Occipital lobe (tissue), 2 donors: ENCODE data around the gene MYT1. TPM values are rescaled to one million over a fixed set of nuclear protein-coding genes. Genes with fewer than 3 reads are reported as not detected.
A peak's percentile ranks its signal among the peaks of the same experiment; 100 is the strongest.
"Not testable (repeated sequence)": the region's sequence is repeated elsewhere in the genome, so short reads cannot be mapped to it uniquely, and the experiment has no call there.

Experiments used
- DNase-seq: peaks from one replicate; lab custom pipeline; 2025; lab: John Stamatoyannopoulos, UW
- total RNA-seq: library from RNA; depleted of rRNA; stranded (reverse); fragments of >200 nt; gene quantifications from one replicate; pipeline ENCODE4 v1.2.3, GENCODE V29; 2014

MYT1 gene
- total RNA-seq, 1 donor from 2014 or later, result 5.9 TPM

DNA sequence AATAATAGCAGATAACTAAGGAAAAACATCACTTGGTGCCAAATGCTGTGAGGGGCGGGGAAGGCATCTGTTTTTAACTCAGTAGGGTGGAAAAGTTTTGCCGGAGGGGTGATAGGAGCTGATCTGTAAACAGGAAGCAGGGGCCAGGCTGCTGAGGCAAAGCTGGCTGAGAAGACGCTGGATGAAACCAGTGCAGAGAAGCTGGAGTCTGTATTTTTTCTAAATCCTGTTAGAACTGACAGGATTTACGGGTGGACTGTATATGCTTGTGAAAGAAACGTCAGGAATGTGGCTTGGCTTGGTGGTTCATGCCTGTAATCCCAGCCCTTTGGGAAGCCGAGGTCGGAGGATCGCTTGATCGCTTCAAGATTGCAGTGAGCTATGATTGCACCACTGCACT lies 96.9 kb downstream of the MYT1 start:
- DNase-seq, result no peak

DNA sequence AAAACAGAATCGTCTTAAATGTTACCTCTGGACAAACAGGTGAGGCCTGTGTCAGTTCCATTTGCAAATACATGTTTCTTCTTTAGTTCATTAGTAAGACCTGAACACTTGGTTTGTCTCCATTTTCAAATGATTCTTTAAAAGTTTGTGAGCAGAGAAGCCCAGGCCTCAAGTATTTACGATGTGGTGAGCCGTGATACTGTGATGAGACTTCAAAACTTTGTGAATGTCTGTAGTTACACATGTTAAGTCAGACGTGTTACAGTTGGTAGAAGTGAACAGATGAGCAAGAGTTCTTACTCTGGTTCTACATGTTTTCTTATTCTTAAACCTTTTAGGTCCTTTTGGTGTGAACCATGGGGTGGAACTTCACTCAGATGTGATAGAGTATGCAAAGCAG lies 99.8 kb downstream of the MYT1 start:
- no peak for DNase-seq

DNA sequence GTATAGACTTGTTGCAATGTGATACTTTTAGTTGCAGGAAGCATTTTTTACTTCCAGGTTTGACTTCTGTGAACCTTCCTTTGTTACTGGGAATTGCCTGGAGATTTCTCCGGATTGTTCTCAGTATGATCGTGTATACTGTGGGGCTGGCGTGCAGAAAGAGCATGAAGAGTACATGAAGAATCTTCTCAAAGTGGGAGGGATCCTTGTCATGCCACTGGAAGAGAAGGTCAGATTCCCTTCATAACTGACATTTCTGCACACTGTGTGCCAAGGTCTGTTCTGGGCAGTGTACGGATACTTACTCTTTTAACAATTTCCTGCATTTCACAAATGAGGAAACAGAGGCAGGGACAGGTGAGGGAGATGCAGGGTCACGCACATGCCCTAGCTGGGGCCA lies 100.9 kb downstream of the MYT1 start:
- no peak for DNase-seq

DNA sequence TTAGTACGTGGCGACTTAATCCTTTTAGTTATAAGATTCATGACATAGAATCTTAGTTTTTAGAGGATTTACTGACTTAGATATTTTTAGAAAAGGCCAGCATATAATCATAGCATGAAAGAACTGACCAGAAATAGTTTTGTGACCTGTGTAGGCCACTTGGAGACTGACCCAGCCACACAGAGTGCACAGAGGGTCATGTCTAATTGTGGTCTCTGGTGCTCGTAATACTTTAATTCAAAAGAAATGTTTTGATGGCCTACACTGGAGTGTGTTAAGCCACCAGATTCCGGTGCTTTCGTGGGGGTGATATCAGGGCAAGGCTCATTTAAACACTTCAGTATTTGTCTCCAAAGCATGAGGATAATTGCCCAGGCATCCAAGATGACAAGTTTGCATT lies 102.7 kb downstream of the MYT1 start:
- DNase-seq, result no peak

DNA sequence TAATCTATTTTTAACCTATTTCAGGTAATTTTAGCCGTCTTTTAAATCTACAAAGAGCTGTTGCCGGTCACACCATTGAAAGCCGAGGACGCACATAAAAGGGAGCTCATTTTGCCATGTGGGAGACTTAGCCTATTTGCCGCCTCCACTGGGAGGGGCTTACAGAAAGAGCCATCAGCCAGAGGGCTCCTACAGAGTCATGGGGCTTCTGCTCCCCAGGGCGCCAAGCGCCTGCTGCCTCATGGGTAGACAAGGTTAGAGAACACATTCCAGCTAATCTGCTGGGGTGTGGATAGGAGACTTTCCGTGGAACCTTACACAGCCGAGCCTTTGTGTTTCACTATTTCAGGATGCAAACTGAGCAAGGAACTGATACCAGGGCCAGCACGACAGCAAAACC lies 103.9 kb downstream of the MYT1 start:
- DNase-seq, result no peak

DNA sequence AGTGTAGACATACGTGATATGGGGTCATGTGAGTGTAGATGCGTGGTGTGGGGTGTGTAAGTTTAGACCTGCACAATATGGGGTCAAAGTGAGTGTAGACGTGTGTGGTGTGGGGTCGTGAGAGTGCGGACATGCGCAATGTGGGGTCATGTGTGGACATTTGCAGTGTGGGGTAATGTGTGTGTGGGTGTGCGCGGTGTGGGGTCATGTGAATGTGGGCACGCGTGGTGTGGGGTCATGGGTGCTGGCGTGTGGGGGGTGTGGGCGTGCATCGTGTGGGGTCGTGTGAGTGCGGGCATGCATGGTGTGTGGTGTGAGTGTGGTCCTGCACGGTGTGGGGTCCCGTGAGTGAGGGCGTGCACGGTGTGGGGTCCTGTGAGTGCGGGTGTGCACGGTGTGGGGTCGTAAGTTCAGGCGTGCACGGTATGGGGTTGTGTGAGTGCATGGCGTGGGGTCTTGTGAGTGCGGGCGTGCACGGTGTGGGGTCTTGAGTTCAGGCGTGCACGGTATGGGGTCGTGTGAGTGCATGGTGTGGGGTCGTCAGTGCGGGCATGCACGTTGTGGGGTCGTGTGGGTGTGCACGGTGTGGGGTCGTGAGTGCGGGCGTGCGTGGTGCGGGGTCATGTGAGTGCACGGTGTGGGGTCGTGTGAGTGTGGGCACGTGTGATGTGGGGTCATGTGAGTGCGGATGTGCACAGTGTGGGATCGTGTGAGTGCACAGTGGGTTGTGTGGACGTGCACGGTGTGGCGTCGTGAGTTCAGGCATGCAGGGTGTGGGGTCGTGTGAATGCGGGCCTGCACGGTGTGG lies 105.6 kb downstream of the MYT1 start:
- DNase-seq, result no peak

DNA sequence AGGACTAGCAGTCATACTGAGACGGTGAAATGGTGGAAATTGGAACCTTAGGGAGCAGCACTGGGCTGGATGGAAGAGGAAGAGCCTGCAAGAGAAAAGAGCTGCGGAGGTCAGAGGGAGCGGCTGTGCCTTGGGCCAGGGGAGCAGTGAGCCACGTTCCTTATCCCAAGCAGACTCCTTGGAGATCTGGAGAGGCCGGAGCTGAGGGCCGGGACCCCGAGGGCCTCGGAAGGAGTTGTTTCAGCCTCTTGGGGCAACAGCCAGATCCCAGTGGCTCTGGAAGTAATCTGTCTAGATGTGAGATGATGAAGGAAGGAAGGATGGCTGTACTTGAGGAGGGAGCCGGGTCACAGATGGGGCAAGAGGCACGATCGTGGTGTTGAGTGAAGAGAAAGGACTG lies 107.4 kb downstream of the MYT1 start:
- no peak for DNase-seq

DNA sequence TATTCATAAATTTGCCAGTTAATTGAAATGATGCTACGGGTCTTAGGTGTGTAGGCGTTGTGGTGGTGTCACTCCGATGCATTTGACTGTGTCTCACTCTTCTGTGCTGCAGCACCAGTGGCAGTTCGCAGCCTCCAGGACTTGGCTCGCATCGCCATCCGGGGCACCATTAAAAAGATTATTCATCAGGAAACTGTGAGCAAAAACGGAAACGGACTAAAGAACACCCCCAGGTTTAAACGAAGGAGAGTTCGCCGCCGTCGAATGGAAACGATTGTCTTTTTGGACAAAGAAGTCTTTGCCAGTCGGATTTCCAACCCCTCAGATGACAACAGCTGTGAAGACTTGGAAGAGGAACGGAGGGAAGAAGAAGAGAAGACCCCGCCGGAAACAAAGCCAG lies 108.9 kb downstream of the MYT1 start:
- no peak for DNase-seq

DNA sequence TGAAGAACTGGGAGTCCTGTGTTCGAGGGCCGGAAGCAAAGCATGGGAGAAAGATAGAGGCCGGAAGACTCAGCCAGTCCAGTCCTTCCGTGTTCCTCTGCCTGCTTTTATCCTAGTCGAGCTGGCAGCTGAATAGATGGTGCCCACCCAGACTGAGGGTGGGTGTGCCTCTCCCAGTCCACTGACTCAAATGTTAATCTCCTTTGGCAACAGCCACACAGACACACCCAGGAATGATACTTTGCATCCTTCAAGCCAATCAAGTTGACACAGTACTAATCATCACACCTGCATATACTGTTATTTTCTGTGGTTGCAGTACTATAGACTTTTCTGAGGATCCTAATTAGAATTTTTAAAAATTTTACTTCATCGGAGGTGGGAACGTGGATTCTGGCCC lies 112.6 kb downstream of the MYT1 start:
- DNase-seq, result no peak

DNA sequence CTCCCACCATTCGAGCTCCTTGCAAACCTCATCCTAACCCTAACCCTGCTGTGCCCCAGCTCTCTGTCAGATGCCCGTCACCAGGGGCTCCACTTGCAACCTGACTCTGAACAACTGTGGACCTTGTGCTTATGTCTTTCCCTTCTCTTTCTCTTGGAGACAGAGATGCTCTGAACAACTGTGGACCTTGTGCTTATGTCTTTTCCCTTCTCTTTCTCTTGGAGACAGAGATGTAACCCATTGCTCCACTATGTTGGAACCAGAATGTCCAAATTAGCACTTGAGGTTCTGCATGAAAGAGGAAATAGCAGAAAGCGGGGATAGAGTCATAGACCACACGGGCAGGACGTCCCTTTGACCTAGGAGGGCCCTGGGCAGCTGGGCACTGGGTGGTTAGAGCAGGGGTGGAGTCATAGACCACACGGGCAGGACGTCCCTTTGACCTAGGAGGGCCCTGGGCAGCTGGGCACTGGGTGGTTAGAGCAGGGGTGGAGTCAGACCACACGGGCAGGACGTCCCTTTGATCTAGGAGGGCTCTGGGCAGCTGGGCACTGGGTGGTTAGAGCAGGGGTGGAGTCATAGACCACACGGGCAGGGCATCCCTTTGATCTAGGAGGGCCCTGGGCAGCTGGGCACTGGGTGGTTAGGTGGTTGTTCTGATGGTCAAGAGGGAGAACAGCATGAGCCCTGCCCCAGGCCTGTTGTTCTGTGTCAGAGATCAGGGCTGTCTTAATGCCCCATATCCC lies 113.5 kb downstream of the MYT1 start:
- no peak for DNase-seq

DNA sequence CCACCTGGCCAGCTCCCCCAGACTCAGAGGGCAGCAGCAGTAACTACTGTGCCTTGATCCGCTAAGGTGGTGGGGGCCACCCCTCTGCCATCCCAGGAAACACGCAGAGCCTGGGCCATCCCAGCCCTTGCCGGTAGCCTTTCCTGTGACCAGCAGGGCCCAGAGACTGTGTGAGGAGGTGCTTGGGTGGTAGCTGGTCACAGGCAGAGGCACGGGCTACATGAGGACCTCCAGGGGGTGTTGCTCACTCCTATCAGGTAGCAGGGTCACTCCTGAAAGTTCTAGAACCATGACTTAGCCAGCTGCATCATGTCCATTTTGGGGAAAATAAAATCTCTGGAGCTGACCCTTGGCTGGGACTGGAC lies 114.0 kb downstream of the MYT1 start:
- DNase-seq, result no peak

DNA sequence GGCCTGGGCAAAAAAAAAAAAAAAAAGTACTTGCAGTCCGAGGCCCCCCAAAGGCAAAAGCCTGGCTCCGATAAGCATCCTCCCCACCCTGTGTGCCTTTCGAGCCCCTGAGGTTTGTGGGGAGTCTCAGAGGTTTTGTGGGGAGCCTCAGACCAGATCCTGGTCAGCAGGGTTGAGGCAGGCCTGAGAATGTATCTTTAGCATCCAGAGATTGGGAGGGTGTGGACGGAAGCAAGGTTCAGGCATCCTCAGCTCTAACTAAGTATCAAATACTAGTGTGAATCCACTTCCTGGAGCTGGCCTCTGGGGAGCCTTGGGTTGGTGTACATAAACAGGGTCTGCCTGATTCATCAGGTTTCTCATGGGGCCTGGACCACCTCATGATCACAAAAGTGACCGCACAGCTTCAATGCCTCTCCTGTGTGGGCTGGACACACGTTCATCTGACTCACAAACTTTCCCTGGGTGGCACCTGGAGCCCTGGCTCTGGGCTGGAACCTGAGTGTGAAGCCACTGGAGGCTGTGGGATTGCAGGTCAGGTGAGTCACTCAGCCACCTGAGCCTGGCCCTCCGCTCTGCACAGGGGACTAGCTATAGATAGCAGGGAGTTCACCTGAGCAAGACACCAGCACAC lies 115.7 kb downstream of the MYT1 start:
- DNase-seq, result no peak

DNA sequence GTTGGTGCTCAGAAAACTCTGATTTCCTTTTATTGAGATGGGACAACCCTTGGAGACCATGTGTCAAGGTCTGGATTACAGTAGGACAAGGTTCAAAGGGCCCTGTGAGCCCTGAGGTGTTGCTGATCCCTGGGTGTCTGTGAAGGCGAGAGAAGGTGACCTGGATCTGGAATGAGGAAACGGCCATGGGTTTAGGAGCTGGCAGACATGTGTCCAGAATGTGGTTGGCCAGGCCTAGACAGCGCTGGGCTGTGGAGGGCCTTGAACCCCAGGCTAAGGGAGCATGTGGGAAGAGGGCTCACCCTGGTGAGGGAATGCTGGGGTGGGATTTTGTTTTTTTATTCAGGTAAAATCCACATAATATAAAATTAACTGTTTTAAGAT lies 116.2 kb downstream of the MYT1 start:
- no peak for DNase-seq

DNA sequence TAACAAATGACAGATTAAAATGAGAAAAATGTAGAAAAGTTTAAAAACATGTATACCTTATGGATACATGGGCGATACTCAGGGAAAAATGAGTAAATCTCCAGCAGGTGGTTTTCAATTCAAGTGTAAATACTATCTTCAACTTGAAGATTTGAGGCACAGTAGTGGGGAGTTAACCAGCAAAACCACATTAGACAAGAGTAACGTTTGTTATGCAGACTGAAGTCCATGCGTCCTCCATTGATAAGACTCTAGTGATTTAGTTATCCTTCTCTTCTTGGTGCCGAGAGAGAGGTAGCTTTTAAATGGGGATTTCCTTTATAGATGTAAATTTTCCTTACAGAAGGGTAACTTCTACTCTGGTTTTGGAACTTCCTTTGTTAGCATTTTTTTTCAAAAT lies 119.4 kb downstream of the MYT1 start:
- DNase-seq, result no peak

DNA sequence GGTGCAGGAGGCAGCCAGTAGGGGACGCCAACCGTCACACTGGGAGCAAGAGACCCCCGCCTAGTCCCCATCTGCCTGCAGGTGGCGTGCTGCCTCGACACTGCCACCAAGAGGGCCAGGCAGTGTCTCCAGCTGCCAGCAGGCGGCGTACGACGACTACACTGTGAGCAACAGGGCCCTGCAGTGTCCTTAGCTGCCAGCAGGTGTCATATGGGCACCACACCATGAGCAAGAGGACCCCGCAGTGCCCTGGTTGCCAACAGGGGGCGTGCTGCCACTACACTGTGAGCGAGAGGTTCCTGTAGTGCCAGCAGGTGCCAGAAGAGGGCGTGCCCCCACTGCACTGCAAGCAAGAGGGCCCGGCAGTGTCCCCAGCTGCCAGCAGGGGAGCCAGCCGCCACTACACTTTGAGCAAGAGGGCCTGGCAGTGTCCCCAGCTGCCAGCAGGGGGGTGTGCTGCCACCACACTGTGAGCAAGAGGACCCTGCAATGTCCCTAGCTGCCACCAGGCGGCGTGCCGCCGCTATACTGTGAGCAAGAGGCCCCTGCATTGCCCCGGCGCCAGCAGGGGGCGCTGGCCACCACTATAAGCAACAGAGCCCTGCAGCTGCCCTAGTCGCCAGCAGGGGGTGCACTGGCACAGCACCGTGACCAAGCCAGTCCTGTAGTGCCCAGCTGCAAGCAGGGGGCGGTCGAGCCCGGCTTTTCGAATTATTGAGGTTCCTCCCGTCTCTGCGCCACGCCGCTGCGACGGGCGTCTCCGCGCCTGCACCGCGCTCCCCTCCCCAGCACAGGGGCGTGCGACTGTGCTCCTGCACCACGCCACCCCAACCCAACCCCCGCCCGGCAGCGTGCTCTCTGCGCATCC lies 121.6 kb downstream of the MYT1 start:
- DNase-seq, result peak; percentile 77

DNA sequence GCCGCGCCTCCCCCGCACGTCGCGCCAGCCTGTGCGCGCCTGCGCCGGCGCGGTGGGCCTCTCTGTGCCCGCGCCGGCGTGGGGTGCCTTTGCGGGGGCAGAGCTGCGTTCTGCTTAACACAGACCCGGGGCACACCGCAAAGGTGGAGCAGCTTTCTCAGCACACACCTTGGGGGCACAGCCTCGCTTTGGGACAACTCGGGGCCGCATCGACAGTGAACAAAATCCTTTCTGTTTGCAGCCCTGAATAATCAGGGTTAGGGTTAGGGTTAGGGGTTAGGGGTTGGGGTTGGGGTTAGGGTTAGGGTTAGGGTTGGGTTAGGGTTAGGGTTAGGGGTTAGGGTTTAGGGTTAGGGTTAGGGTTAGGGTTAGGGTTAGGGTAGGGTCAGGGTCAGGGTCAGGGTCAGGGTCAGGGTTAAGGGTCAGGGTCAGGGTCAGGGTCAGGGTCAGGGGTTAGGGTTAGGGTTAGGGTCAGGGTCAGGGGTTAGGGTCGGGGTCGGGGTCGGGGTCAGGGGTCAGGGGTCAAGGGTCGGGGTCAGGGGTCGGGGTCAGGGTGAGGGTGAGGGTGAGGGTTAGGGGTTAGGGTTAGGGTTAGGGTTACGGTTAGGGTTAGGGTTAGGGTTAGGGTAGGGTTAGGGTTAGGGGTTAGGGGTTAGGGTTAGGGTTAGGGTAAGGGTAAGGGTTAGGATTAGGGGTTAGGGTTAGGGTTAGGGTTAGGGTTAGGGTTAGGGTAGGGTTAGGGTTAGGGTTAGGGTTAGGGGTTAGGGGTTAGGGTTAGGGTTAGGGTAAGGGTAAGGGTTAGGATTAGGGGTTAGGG lies 122.4 kb downstream of the MYT1 start:
- DNase-seq, result not testable (repeated sequence)

DNA sequence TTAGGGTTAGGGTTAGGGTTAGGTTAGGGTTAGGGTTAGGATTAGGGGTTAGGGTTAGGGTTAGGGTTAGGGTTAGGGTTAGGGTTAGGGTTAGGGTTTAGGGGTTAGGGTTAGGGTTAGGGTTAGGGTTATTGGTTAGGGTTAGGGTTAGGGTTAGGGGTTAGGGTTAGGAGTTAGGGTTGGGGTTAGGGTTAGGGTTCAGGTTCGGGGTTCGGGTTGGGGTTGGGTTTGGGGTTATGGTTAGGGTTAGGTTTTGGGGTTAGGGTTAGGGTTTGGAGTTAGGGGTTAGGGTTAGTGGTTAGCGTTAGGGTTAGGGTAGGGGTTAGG lies 123.0 kb downstream of the MYT1 start:
- not testable (repeated sequence) for DNase-seq
